Cardiac muscle cell (in vitro differentiated cells and primary cell): ENCODE results near the gene HK1. TPM values are rescaled to one million over a fixed set of nuclear protein-coding genes. Genes with fewer than 3 reads are reported as not detected.
"Not testable (repeated sequence)": the region's sequence is repeated elsewhere in the genome, so short reads cannot be mapped to it uniquely, and the experiment has no call there.

Experiments
- DNase-seq, 2 donors: peaks; one replicate each; pipeline versions ENCODE4 v3.0.0 to v3.0.0-alpha.2; 2010 to 2017; ENCODE audit warnings: low read depth in 1 of 2, low spot score in 1 of 2
- H3K27ac ChIP-seq: fragments of 200-600 bp; sonication (generic); 2 replicates; pipeline ENCODE4 v1.5.1; 2016
- H3K27me3 ChIP-seq: fragments of 200-600 bp; sonication (generic); 2 replicates; pipeline ENCODE4 v1.6.0; 2016; ENCODE audit warnings: control low read depth
- H3K36me3 ChIP-seq: fragments of 200-600 bp; sonication (generic); 2 replicates; pipeline ENCODE4 v1.5.1; 2016; ENCODE audit warnings: control low read depth
- H3K4me1 ChIP-seq: fragments of 200-600 bp; sonication (generic); 2 replicates; pipeline ENCODE4 v1.8.1; 2017; ENCODE audit warnings: low read depth, mild to moderate bottlenecking, mixed run types
- H3K4me3 ChIP-seq: fragments of 200-600 bp; sonication (generic); 2 replicates; pipeline ENCODE4 v1.5.1; 2016; ENCODE audit warnings: mild to moderate bottlenecking
- H3K9me3 ChIP-seq: fragments of 200-600 bp; sonication (generic); 2 replicates; pipeline ENCODE4 v1.5.1; 2017; ENCODE audit warnings: low read depth, mild to moderate bottlenecking, control low read depth
- CTCF ChIP-seq: IDR thresholded peaks from 2 replicates; pipeline ENCODE4 v1.5.1; 2012; ENCODE audit warnings: low read depth, mild to moderate bottlenecking, low read length
- polyA plus RNA-seq: library from polyadenylated mRNA; unstranded; fragments of >200 nt; fragmentation: Nextera tagmentation; extraction: Ambion mirVana; gene quantifications from 2 replicates; pipeline ENCODE4 v1.2.1, GENCODE V29; 2016
- total RNA-seq: library from RNA; depleted of rRNA; stranded (reverse); fragments of >200 nt; gene quantifications from 2 replicates; pipeline ENCODE4 v1.2.3, GENCODE V29; 2016

The HK1 gene
- total and polyA plus RNA-seq, 2 experiments from 2014 or later = 324 to 347 TPM

- Histone ChIP-seq H3K9me3 (no peaks in the 10 kb centered on the region), H3K36me3 (no peaks in the 10 kb centered on the region), H3K4me3 (no peak overlapping the region), H3K27me3 (no peaks in the 10 kb centered on the region), H3K27ac (no peak overlapping the region), H3K4me1 (peaks cover under 1% of the 10 kb centered on the region)
- no peak for DNase-seq
- no peak for TF ChIP-seq CTCF
These were observed 12.7 kb downstream of the HK1 start for GRCh38 chr10:69290993-69291392.

GRCh38 chr10:69292459-69292858 is 14.2 kb downstream of the HK1 start:
- no peak for DNase-seq
- H3K9me3 ChIP-seq = no peaks in the 10 kb centered on the region
- H3K27me3 ChIP-seq = no peaks in the 10 kb centered on the region
- no peaks in the 10 kb centered on the region for H3K4me1 ChIP-seq
- no peak overlapping the region for H3K27ac ChIP-seq
- no peak overlapping the region for H3K4me3 ChIP-seq
- no peak for TF ChIP-seq CTCF
- no peaks in the 10 kb centered on the region for H3K36me3 ChIP-seq

GRCh38 chr10:69295027-69295636 is 16.8 kb downstream of the HK1 start:
- no peaks in the 10 kb centered on the region for H3K36me3 ChIP-seq
- no peak overlapping the region for H3K4me3 ChIP-seq
- H3K27ac ChIP-seq = no peak overlapping the region
- no peaks in the 10 kb centered on the region for H3K27me3 ChIP-seq
- no peak for DNase-seq
- H3K9me3 ChIP-seq = no peaks in the 10 kb centered on the region
- no peak for TF ChIP-seq CTCF
- no peaks in the 10 kb centered on the region for H3K4me1 ChIP-seq

- Histone ChIP-seq H3K4me3 (no peak overlapping the region), H3K9me3 (no peaks in the 10 kb centered on the region), H3K27ac (no peak overlapping the region), H3K36me3 (no peaks in the 10 kb centered on the region), H3K4me1 (no peaks in the 10 kb centered on the region), H3K27me3 (no peaks in the 10 kb centered on the region)
- TF ChIP-seq CTCF = no peak
- DNase-seq = no peak
These were observed 25.3 kb downstream of the HK1 start for GRCh38 chr10:69303632-69304051.

GRCh38 chr10:69306421-69306820 is 28.1 kb downstream of the HK1 start:
- DNase-seq = no peak
- H3K9me3 ChIP-seq = no peaks in the 10 kb centered on the region
- H3K27ac ChIP-seq = no peak overlapping the region
- no peak overlapping the region for H3K4me3 ChIP-seq
- TF ChIP-seq CTCF = no peak
- H3K4me1 ChIP-seq = peaks cover 6% of the 10 kb centered on the region
- no peaks in the 10 kb centered on the region for H3K36me3 ChIP-seq
- H3K27me3 ChIP-seq = no peaks in the 10 kb centered on the region

GRCh38 chr10:69307434-69307833 is 29.1 kb downstream of the HK1 start:
- TF ChIP-seq CTCF = no peak
- no peaks in the 10 kb centered on the region for H3K9me3 ChIP-seq
- no peaks in the 10 kb centered on the region for H3K27me3 ChIP-seq
- H3K4me3 ChIP-seq = no peak overlapping the region
- no peaks in the 10 kb centered on the region for H3K36me3 ChIP-seq
- peaks cover 14% of the 10 kb centered on the region for H3K4me1 ChIP-seq
- H3K27ac ChIP-seq = no peak overlapping the region
- DNase-seq = no peak

GRCh38 chr10:69308304-69308703 is 30.0 kb downstream of the HK1 start:
- H3K4me3 ChIP-seq, H3K36me3 ChIP-seq, DNase-seq, H3K9me3 ChIP-seq, H3K27me3 ChIP-seq, H3K27ac ChIP-seq: not testable (repeated sequence)
- H3K4me1 ChIP-seq = peaks cover 14% of the 10 kb centered on the region
